Measurements from ENCODE around the gene MYH15.

The MYH15 gene

GRCh38 chr3:108410531-108410984 is 99.8 kb downstream of the MYH15 start:
- DNase-seq: no peak

DNA sequence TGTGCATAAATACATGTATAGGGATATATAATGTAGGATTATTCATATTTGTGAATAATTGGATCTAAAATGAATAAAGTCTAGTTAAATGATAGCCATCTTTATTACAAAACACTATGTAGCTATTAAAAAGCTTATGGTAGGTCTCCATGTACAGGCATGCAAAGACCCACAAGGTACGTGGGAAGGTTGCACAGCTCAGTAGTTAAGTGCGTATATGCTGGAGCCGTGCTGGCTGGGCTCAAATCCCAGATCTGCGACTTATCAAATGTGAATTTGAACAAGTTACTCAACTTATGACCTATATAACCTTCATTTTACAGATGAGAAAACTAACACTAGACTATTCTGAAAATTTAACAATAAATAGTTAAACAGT is 100.6 kb downstream of the MYH15 start:
- no peak for DNase-seq

- no peak for DNase-seq
These were observed 101.3 kb downstream of the MYH15 start for GRCh38 chr3:108408883-108409799.

- DNase-seq: no peak
These were observed 102.5 kb downstream of the MYH15 start for GRCh38 chr3:108407886-108408285.

DNA sequence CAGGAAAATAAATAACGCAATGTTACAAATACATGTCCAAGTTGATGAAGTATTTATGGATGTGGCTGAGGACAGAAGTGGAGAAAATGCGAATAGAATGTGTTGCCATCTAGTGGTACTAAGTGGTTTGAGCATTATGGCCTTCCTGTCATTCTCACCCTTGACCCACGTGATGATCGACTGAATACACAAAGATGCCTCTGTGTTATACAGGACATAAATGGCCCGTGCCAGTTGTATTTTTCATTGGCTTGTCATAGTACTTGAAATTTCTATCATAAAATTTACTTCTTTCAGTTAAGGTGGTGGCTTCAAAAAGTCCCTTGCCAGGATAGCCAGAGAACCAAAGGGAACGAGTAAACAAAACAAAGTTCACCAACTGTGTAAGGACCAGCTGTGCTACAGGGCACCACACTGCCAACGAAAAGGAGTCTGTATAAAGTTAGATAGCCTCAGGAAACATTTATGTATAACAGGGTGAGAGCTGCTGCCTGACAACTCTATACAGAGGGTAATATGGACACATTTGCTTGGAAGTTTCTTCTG is 103.7 kb downstream of the MYH15 start:
- DNase-seq: peak; percentile 44

- DNase-seq: no peak
These were observed 104.2 kb downstream of the MYH15 start for GRCh38 chr3:108406063-108406660.

GRCh38 chr3:108404368-108404767 is 106.0 kb downstream of the MYH15 start:
- no peak for DNase-seq

- DNase-seq: no peak
These were observed 106.6 kb downstream of the MYH15 start for GRCh38 chr3:108403686-108404345.

DNA sequence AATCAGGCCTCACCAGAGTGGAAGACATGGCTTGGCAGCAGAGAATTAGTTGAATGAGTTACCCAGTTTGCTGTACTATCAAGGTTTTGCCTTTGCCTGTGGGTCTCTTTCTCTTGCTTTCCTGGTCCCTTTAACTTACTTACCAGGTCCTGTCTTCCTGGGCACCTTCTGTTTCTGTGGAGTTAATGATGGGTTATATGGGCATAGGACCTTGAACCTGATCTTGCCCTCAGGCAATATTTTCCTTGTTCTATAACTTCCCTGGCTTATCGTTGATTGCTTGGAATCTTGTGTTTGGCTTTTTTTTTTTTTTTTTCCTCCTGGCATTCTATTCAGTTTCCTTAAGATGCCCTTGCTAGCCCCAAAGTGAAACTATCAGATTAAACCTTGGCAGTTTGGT is 107.2 kb downstream of the MYH15 start:
- DNase-seq: no peak

DNA sequence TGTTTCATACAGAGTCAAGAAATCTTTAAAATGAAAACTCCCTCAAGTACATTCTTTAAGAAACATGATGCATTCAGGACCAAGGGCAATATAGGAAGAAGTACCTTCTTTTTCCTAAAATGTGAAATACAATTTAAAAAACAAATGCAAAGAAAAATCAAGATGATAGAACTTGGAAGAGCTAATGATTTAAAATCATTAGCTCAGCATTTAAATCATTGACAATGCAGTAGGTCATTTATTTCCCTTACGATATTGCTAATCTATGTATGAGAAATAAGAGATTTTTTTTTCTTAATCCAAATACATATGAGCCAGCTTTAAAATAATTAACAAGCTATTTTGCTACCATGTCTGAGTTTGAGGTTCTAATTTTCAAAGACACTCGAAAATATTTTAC is 108.6 kb downstream of the MYH15 start:
- DNase-seq: no peak

DNA sequence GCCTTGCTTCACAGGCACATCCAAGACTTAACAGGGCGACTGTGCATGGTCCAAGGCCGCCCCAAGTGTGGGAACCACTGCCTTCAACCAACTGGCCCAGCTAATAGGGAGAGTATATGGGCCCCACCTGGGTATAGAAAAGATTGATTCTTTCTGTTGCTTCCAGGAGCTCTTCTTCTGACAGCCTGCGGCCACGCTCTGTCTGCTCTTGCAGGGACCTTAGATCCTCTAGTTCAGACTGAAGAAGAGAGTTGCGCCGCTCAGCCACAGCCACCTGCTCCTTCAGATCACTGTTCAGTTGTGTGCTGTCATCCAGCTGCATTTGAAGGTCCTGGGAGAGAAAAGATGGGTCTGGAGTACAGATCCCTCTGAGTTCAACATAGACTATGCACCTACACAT is 111.9 kb downstream of the MYH15 start:
- no peak for DNase-seq

- DNase-seq: no peak
These were observed 114.1 kb downstream of the MYH15 start for GRCh38 chr3:108396336-108396735.

DNA sequence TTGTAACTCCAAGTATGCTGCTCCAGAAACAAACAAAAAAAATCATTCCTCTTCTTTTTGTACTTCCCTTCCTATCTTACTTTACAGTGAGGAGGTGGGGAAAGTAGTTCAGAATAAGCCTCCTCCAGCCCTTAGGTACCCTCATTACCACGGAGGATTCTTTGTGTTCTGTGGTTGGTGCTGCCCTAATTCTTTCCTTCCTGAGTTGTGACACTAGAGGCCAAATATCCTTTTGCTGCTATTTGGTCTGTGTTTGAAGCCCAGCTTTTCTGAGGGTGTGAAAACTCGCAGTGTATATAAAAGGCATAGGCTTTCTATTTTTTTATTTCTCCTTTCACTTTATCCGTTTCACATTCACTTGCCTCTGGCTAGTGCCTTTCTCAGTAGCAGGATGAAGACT is 115.8 kb downstream of the MYH15 start:
- no peak for DNase-seq

DNA sequence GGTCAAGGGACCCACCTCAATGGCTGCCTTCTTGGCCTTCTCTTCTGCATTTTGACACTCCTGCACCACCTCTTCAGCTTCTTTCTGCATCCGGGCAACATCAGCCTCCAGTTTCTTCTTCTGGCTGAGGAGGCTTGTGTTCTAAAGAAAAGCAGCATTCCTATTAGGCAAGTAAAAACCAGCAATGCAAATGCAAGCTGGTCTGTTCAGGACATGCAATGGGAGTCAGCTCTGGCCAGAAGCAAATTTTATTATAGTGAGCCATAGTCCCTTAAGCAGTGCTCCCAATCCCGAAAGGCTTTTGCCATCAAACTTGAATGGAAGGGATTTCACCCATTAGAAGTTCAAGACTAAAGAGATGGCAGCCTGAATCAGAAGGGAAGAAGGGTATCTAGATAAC is 116.4 kb downstream of the MYH15 start:
- no peak for DNase-seq

DNA sequence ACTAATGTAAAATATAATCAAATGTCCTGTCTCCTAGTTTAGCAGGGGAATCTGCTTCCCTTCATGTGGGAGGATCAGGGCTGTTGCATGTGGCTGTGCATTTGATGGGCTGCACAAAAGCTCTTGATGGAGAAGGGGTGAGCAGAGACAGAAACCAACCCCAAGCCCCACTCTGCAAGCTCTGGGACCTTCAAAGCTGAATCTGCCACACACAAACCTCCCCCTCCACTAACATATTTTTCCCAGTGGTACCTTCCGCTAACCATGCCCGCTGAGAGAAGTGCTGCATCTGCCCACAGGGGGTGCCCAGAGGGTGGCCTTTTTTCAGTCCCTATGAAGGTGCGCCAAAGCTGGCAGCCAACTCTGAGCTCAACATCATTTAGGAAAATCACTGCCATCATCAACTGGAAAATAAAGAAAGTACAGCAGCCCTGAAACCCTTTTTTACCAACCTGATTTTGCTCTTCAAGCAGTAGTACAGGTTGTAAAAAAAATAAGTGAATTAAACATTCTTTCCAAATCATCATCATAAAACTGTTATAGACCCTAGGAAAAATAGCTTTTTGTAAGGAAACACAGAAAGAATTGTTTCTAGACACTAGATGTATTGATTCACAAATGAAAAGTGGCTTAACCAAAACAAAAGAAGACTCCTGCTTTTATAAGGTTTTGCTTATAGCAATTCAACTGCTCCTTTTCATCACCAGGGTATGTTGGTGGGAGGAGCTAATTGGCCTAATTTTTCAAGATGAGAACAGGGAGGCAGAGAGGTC is 117.1 kb downstream of the MYH15 start:
- no peak for DNase-seq

GRCh38 chr3:108391917-108392593 is 118.3 kb downstream of the MYH15 start:
- DNase-seq: no peak

GRCh38 chr3:108389372-108389771 is 121.0 kb downstream of the MYH15 start:
- DNase-seq: no peak

DNA sequence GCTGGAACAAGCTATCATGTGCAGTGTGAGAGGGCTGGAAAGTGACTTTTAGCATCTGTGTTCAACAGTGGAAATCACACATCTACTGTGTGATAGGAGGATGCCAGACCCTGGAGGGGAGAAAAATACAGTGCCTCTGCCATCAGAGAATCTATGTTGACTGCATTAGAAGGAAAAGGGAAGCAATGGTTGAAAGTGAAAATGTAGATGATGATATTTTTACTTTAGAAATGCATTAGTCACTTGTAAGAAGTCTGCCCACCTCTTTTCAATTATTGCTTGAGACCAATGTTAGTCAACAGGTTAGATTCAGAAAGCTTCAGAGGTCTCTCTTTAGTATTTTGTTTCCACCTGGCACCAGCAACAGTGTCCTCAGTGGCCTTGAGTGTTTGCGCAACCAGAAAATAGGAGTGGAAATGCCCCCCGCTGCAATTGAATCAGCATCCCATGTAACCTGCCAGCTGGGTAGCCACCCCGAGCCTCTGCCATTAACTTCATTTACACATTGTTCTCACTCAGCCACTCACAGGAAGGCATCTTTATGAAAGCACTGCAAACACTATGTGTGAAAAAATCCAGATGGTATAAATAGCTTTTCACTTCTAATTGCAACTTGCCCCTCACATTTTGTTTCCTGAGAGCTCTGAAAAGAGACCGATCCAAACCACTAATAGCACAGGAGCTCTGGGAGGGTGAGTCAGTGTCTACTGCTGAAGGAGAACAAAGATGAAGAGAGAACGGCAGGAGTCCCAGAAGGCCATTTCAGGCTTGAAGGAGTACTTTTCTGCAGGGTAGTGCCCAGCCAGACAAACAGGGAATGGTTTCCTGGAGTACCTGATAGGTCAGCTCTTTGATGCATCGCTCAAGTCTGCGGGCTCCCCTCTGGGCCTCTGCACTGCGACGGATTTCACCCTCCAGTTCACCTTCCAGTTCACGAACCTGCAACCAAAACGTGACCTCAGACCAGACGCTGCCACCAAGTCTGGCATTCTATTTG is 122.0 kb downstream of the MYH15 start:
- DNase-seq: peak; percentile 89

DNA sequence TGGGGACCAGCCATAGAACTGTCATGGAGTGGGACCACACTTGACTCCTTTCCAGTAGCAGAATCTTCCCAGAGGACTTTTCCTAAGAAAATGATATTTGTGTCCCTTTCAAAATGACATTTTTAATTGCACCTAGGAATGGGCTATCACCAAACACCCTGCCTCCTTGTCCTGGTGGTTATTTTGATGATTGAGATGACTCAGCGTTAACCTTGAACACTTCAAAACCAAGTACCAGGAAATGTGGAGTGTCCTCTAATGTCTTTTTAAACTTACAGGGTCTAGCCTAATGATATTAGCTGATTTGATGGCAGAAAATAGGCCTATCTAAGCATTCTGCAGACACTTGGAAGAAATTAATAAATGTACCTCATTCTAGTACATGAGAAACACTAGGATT is 123.3 kb downstream of the MYH15 start:
- DNase-seq: no peak

- no peak for DNase-seq
These were observed 127.1 kb downstream of the MYH15 start for GRCh38 chr3:108383306-108383705.

Measured in NCI-H187 treated with DMSO at 0.1 percent for 48 hours (cell line).